Subcutaneous adipose tissue (tissue), 4 donors: ENCODE measurements around the gene GPR55. TPM values are rescaled to one million over a fixed set of nuclear protein-coding genes. Genes with fewer than 3 reads are reported as not detected.

Source experiments
- CTCF ChIP-seq: fragments of 450-650 bp; IDR thresholded peaks from one replicate; pipeline ENCODE4 v1.5.1; 2016; ENCODE audit warnings: low read depth, mild to moderate bottlenecking, control low read depth, antibody characterized with exemption, moderate library complexity
- total RNA-seq, 4 donors: library from RNA; depleted of rRNA; stranded (reverse); fragments of >200 nt; gene quantifications; one replicate each; pipeline ENCODE4 v1.1.0, GENCODE V29; 2016

The GPR55 gene
- total RNA-seq, 4 donors from 2014 or later, result under 0.01 to 0.38 (median 0.17) TPM; not detected in 1

- no peak for TF ChIP-seq CTCF
Observed at GRCh38 chr2:230955163-230955737, 30.2 kb upstream of the GPR55 start.

DNA sequence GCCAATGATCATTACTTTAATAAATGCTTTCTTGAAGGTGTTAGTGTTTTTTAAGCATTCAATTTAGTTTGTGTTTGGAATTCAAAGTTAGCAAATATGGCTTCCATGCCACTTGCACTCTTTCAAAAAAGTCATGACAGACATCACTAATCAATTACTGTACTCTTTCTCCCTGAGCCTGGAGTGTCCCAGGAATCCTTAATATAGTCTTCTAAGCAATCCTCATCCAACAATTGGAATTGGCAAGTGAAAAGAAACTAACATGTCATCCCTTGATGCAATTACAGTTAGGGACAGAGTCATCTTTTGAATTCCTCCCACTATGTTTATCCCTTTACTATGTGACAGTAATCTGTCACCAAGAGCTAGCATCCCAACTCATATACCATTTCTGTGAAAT, 29.7 kb upstream of the GPR55 start:
- TF ChIP-seq CTCF, result no peak

GRCh38 chr2:230953845-230954244, 28.8 kb upstream of the GPR55 start:
- no peak for TF ChIP-seq CTCF

DNA sequence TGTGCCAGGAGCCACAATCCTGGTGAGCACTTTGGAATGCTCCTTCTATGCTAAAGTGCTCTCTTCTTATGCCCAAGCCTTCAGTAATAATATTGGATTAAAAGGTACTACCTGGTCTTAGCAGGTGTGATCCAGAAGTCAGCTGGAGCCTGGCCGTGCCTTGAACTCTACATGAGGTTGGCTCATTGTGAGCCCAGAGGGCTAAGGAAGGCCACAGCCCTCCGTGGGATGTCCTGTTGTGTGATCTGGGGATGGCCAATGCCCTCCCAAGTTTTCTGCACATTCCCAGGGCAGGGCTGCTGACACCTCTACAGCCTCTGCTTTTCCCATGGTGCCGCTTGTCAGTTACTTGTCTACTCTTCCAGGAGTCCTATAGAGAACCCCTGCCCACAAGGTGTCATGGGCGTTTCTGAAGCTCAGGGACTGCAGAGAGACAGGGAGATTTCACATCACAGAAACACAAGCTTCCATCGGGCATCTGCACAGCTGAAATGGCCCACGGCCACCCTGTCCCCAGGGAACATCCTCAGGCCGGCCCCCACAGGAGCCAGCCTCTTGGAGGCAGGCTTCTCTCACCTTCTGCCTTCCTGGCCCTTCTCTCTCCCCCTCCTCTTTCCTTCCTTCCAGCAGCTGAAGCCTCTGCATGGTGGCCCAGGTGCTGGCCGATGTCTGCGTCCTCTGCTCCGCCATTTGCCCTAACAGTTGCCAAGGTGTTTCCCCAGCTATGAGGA, 27.3 kb upstream of the GPR55 start:
- no peak for TF ChIP-seq CTCF

GRCh38 chr2:230951396-230951795, 26.4 kb upstream of the GPR55 start:
- no peak for TF ChIP-seq CTCF

DNA sequence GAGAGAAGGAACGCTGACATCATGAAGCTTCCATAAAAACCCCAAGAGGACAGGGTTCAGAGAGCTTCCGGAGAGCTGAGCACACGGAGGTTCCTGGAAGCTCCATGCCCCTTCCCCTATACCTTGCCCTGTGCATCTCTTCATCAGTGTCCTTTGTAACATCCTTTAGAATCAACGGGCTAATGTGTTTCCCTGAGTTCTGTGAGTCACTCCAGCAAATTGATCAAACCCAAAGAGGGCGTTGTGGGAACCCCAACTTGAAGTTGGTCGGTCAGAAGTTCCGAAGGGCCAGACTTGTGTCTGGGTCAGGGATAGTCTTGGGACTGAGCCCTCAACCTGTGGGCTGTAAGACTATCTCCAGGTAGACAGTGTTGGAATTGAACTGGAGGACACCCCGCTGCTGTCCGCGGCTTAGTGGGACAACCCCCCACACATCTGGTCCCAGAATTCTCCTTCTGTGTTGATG, 25.9 kb upstream of the GPR55 start:
- no peak for TF ChIP-seq CTCF

GRCh38 chr2:230949966-230950873, 25.2 kb upstream of the GPR55 start:
- no peak for TF ChIP-seq CTCF
